NOMO-1 (cell line): ENCODE measurements around the gene PHYHD1.
"Not testable (repeated sequence)": the region's sequence is repeated elsewhere in the genome, so short reads cannot be mapped to it uniquely, and the experiment has no call there.

ENCODE experiments used
- DNase-seq, 2 experiments: peaks; one replicate each; lab custom pipeline; 2025; ENCODE audit not compliant: unreplicated experiment in 2 of 2; lab: John Stamatoyannopoulos, UW

The PHYHD1 gene

DNA sequence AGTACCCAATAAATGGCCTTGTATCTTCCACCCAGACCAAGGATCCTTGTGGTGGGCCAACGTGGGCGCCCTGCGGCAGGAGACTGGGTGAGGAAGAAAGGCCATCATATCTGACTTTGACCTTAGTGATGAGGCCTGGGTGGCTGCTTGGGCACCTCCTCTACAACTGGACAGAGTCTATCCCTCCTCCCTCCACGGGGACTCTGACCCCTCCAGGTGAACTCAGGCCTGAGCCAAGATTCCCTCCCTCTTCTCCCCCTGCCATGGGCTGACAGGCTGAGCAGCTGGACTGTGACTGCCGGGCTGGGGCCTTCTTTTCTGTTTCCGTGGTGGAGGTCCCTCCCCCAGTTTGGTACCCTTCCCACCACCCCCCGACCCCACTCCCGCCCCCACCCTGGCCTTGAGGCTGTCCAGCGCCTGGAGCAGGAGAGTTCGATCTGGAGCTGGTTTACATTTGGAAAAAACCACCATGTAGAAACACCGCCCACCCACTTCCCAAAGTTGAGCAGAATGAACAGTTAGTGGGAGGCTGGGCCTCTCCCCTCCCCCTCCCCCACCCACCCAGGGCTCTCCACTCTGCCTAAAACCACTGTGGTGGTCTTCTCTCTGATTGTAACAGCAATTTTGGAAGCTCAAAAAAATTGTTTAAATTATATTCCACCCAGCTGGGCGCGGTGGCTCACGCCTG lies 1.2 kb upstream of the PHYHD1 start:
- no peak for DNase-seq

DNA sequence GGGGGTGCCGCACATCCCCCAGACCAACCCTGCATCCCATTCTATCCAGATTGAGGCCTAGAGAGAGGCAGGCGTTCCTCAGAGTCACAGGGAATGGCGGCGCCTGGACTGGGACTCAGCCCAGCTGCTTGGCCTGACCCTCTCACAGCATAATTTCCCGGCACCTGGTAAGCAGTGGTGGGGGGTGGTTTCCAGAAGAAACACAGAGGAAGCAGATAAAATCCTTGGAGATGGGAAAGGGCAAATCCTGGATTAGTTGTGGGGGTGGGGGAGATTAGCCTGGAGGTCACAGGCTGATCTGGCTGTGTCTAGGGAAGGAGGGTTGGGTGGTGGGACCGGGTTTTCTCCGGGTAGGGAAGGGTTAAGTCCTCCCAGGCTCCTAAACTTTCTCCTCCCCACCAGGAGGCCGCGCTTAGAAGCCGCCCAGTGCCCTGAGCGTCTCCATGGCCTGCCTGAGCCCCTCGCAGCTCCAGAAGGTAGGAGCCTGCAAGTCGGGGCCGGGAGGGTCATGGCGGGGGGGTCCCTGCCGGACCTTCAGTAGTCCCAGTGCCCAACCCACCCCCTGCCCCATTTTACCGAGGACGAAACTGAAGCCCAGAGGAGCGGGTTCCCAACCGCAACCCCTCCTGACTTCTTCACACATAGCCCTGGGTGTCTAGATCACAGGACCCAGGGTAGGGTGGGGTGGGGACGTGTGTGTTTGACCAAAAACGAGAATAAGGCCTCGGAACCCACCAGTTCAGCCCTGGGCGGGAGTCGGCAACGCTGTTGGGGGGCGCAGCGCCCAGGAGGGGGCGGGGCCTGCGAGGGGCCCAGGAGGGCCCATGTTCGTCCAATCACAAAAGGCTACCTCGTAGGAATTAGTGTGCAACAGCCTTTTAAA lies 1.3 kb downstream of the PHYHD1 start:
- no peak for DNase-seq

DNA sequence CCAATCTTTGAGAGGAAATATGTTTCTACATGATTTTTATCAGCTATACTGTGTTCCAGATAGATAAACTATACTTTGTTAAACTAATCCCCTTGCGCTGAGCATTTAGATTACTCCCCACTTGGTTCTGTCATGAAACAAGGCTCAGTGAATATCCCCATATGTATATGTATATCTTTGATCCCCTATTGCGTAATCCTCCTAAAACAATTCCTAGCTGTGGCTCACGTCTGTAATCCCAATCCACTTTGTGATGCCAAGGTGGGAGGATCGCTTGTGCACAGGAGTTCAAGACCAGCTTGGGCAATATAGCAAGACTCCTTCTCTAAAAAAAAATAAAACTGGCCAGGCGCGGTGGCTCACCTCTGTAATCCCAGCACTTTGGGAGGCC lies 2.7 kb downstream of the PHYHD1 start:
- no peak for DNase-seq

DNA sequence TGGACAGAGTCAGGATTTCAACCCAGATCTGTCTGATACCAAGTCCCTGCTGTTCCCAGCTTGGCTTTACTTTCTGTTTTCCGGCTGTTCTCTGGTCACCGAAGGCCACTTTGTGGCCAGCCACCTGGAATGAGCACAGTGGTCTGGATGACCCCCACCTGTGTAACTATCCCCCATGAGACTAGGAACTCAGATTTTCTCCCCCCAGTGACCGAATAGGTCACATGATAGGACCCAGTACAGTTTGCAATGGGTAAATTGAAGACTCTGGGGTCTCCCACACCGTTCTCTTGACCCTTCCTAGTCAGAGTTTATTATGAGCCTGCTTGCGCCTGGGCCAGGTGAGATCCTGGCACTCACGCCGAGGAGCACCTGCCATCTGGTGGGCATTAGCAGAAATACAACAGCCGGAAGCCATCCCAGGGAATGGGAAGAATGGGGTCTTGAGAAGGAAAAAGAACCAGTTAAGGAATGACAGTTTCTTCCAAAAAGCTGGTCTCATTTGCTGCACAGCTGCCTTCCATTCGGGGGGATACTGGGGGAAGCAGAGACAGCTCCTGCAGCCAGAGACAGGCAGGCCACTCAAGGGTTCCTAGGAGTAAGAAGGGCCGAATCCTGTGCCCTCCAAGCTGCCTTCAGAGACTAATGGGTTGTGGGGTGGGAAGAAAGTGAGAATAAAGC lies 7.1 kb downstream of the PHYHD1 start:
- DNase-seq, result no peak

DNA sequence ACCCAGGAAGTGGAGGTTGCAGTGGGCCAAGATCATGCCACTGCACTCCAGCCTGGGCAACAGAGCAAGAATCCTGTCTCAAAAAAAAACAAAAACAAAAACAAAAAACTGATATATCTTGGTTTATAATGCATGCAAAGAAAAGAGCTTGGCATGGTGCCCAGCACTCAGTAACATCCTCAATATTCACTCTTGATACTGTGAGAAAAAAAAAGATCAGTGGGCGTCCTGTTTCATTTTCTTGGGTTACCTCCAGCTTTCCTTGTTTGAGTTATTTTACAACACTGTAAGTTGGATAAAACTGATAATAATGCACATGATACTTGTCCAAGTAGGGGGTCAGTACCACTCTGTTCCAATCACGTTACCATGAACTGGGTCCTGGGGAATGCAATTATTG lies 7.8 kb downstream of the PHYHD1 start:
- no peak for DNase-seq

DNA sequence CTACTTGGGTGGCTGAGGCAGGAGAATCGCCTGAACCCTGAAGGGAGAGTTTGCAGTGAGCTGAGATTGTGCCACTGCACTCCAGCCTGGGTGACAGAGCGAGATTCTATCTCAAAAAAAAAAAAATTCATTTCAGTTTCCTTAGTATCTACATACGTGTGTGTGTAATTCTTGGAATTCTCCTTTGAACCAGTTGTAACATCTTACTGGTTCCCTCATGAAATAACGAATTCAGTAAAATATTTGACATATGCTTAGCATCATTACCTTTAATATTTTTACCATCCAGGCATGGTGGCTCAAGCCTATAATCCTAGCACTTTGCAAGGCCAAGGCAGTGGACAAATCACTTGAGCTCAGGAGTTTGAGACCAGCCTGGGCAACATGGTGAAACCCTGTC lies 8.8 kb downstream of the PHYHD1 start:
- DNase-seq, result no peak

DNA sequence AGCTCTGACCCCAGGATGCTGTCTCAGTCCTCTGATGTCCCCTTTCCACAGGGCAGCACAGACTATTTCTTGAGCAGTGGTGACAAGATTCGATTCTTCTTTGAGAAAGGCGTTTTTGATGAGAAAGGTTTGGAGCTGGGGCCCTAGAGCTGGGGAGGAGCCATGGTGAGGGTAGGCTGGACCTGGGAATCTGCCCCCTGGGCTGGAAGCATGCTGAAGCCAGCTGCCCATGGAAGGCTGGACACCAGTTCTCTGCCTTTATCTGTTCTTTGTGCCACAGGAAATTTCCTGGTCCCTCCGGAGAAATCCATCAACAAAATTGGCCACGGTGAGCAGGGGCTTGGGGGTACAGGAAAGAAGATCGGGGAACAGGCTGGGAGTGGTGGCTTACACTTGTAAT lies 12.9 kb downstream of the PHYHD1 start:
- no peak for DNase-seq

DNA sequence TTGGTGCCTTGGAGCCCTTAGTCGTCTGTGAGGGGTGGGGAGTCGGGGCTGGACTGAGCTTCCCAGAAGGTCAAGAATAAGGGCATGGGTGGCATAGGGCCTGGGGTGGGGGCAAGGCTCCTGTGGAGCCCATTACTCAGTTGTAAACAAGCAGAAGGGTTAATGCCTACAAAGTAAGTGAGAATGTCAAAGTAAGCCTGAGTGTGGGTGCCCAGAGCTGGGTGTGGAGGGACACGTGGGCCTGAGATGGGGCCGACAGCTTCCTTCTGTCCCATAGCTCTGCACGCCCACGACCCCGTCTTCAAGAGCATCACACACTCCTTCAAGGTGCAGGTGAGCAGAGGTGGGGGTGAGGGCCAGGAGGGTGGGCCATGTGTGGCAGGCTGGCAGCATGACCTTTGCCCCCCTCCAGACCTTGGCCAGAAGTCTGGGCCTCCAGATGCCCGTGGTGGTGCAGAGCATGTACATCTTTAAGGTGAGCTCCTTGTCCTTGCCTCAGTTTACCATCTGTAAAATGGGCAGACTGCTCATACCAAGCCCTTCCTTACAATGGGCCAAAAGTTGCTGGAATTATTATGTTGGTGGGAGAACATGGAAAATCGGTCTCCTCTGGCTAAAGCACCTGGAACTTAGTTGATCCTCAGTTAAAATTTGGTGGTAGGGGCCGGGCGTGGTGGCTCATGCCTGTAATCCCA lies 15.5 kb downstream of the PHYHD1 start:
- no peak for DNase-seq

DNA sequence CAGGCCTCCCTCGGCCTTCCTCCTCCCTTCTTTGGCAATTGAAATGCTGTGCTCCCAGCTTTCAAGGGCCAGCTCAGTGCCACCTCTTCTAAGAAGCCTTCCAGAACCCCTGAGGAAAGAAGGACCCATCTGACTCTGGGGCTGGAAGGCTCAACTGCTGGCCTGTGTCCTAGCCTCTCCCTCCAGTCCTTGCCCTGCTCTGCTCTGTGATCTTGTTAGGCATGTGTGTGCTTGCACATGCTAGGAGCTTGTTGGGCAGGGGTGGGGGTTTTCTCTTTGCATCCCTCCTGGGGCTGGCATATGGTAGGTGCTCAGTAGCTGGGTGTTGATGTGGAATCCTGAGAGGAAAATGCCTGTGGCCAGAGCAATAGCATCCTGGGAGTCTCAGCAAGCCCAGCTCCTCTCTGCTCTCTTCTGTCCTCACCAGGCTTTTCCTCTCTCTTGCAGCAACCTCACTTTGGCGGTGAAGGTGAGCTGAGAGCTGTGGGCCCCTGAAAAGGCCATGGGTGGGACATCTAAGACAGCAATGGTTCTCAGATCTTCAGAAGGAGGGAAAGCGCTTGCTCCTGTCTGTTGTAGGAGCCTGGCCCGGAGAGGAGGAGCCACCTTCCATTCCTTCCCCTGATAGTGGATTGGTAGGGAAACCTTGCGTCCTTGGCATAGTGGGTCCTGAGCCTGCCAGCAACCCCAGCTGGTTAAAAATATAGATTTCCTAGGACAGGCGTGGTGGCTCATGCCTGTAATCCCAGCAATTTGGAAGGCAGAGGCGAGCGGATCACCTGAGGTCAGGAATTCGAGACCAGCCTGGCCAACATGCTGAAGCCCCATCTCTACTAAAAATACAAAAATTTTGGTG lies 16.8 kb downstream of the PHYHD1 start:
- no peak for DNase-seq

DNA sequence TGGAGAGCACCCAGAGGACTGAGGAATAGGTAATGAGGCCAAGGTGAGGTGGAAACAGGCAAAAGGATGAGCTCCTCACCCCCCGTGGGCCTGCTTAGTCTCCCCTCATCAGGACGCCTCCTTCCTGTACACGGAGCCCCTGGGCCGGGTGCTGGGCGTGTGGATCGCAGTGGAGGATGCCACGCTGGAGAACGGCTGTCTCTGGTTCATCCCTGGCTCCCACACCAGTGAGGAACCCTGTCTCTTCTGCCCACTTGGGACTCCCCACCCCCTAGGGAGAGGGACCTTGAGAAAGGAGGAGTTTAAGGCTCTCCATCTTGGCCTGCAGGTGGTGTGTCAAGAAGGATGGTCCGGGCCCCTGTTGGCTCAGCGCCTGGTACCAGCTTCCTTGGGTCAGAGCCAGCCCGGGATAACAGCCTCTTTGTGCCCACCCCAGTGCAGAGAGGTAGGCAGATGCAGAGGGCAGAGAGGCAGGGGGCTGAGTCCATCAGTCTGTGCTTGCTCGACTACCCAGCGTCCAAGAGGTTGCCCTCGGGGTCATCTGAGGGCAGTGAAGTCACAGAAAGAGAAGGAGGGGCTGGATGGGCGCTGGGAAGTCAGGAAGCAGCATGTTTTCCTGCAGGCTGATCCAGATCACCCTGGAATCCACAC lies 19.6 kb downstream of the PHYHD1 start:
- DNase-seq, result no peak

DNA sequence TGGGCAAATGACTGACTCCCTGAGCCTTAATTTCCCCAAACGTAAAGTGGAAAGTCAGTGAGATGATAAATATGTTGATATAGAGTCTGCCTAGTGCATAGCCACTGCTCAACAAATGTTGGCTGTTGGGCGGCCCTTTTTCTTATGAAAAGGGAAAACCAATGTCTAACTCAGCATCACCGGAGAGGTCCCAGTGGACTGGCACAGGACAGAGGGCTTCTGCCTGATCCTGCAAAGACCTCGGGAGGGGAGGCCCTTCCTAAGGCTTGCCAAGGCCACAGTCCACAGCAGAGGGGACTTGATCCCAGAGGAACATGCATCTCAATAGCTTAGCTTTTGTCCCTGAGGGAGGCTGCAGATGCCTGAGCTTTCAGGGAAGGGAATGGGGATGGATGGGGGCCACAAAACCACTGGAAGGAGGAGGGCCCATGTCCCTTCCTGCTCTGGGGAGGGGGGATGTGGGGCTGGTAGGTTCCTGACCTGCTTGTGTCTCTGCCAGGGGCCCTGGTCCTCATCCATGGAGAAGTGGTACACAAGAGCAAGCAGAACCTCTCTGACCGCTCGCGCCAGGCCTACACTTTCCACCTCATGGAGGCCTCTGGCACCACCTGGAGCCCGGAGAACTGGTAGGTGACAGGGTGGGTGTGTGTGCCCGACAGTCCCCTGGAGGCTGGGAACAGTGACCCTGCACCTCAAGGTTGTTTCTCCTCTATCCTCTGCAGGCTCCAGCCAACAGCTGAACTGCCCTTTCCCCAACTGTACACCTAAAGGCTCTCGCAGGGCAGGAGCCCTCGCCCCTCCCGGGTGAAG lies 20.4 kb downstream of the PHYHD1 start:
- no peak for DNase-seq

DNA sequence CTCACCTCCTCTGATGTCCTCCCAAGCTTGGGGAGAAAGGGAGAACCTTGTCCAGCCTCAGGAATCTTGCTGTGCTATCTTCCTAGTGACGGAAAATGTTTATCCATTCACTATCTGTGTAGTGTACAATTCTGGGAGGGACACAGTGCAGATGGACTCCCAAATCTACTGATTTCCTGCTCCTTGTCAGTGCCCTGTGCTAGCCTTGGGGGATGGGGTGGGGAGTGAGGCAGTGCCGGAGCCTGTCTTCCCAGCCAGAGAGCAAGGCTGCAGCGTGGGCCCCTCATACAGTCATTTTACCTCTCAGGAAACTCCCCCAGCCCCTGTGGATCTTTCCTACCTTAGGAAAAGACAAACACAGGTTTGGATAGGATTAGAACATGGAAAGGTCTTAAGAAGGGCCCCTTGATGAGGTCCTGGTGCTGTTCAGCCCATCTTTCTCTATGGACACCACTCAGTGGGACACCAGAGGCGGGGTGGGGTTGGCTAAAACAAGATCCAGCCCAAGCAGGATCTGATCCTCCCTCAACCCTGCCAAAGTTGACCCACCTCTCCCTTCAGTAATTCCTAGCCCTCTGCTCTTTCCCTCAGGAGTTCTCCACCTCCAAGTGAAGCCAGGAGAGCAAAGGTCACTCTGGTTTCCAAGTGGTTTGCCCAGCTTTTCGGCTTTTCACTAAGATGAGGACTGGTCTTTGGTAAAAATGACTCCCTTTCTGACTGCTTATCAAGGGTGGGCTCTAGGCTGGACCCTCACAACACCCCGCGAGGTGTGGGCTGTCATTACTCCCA lies 23.2 kb downstream of the PHYHD1 start:
- no peak for DNase-seq

DNA sequence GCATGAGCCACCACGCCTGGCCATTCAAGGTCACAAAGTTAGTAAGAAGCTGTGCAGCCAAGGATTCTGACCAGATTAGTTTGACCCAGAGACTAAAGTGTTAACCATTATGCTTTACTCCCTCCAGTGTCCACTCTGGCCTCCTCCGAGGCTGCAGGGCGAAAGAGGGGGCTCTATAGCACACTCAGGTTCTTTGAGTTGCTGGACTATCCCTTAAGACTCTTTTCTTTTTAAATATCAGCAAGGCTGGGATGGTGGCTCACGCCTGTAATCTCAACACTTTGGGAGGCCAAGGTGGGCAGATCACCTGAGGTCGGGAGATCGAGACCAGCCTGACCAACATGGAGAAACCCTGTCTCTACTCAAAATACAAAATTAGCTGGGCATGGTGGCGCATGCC lies 24.2 kb downstream of the PHYHD1 start:
- not testable (repeated sequence) for DNase-seq

DNA sequence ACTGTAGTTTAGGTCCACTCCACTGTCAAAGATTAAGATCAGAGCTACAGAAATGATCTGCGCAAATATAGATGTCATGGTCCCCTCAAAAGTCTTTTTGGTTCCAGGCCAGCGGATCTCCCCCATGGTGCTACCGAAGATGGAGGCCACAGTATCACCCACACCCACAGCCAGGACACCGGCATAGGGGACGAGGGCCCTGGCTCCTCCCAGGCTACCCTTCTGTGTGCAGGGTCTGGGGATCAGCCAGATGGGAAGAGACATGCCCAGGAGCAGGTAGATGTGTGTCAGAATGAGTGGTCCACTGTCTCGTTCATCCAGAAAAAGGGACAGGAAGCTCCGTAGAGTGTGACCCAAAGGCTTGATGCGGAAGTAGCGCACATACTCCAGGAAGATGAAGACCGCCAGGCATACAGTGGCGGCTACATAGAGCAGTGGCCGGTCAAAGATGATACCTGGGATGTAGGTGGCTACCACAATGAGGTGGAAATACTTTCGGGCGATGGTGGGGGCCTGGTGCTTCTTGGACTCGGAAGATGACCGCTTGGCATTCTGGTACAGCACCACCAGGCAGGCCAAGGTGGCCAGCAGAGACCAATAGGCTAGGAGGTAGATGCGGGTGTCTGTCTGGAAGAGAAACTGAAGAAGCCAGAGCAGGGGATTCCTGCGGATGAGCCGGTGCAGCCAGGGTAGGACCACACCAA lies 25.2 kb downstream of the PHYHD1 start:
- no peak for DNase-seq

DNA sequence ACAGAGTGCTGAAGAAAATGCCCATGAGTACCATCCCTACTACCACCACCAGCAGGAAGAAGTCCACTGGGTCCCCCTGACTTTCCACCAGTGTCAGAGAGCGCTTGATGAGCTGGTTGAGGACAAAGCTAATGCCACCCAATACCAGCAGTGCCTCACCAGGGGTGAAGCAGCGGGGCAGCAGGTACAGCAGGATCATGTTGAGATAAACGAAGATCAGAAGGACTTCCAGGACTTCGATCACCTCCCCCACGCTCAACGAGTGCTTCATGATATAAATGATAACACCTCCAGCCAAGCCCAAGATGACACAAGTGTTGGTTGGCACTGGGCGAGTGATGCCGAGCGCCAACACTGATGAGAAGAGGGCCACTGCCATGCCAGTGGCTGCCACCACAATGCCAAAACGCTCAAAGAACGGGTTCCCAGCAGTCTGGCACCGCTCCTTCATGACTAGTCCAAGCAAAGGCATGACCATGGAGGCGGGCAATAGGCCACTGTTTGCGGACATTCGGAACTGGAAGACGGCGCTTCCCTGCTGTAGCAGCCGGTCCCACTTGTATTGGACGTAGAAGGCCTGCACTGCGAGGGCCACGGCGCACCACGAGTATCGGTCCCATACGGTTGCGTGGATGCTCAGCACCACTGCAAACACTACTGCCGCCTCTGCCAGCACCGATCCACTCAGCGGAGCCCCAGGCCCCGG lies 25.9 kb downstream of the PHYHD1 start:
- DNase-seq, result peak in 1 of 2 experiments; percentile 38

DNA sequence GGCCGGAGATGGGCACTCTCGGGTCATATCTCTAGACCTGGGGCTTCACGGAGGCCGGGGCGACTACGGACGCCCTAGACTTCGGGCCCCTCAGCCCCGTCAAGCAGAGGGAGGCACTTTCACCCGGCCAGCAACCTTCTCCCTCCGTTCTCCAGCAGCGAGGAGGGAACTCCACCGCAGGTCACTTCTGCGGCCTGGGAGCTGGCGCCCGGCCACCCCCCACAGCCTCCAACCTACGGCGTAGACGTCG lies 26.4 kb downstream of the PHYHD1 start:
- DNase-seq, result no peak
